IPS-15b (cell line): ENCODE measurements around the gene NTN4.
"Not testable (repeated sequence)": the region's sequence is repeated elsewhere in the genome, so short reads cannot be mapped to it uniquely, and the experiment has no call there.

Source experiments
- H3K27me3 ChIP-seq: one replicate; pipeline ENCODE4 v1.6.1; 2013; ENCODE audit warnings: low read length; ENCODE audit not compliant: control insufficient read depth, insufficient read depth
- H3K36me3 ChIP-seq: one replicate; pipeline ENCODE4 v1.6.1; 2013; ENCODE audit warnings: low read length; ENCODE audit not compliant: control insufficient read depth, insufficient read depth
- H3K4me1 ChIP-seq: one replicate; pipeline ENCODE4 v1.6.1; 2013; ENCODE audit warnings: mild to moderate bottlenecking, low read length; ENCODE audit not compliant: control insufficient read depth, insufficient read depth
- H3K4me3 ChIP-seq: one replicate; pipeline ENCODE4 v1.5.1; 2013; ENCODE audit warnings: low read depth, low read length
- H3K9ac ChIP-seq: one replicate; pipeline ENCODE4 v1.6.1; 2013; ENCODE audit warnings: low read depth, mild to moderate bottlenecking, low read length
- H3K9me3 ChIP-seq: one replicate; pipeline ENCODE4 v1.6.1; 2013; ENCODE audit warnings: mild to moderate bottlenecking, low read length; ENCODE audit not compliant: control insufficient read depth, insufficient read depth

NTN4 gene

DNA sequence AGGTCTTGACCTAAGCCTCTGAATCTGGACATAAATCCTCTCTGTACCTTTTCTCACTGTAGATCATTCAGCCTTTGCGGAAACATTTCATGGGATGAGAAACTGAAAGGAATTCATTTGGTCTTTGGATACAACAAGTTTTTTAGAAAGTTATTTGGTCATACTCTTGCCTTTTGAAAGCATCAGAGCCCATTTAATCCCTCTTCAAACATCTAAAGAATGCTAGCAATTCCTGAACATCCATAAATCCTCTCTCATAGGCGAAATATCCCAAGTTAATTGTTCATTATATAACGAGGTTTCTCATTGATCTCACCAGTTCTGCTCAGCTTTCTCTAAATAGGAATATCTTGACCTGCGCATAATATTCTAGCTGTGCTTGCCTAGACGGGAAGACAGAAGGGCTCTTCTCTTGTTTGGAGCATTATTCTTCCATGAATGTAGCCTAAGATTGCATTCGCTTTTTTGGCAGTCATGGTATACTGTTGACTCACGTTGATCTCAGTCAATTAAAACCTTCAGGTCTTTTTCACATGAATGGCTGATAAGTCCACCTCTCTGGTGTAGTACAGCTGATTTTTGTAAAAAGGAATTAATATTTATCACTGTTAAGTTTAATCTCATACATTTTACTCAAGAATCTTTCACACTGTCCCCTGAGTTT, 24.1 kb downstream of the NTN4 start:
- no peaks in the 10 kb centered on the region for H3K9me3 ChIP-seq
- no peaks in the 10 kb centered on the region for H3K27me3 ChIP-seq
- H3K36me3 ChIP-seq = no peaks in the 10 kb centered on the region
- peaks cover 14% of the 10 kb centered on the region for H3K4me1 ChIP-seq
- no peak overlapping the region for H3K4me3 ChIP-seq
- H3K9ac ChIP-seq = no peak overlapping the region

DNA sequence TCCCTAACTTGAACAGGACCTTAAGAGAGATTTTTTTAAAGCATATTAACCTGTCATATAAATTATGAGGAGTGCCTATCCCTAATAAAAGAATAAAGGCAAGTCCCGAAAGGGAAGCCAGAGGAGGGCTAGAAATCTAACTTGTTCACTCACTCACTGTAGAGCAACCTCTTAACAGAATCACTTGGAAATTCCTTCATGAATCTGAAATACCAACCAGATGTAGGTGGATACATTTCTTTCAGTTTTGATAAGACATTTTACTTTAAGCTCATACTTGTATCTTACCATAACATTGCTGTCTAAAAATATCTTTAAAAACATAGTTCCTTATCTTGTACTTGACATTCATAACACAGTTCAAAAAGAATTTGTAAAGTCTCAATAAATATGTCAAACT, 25.7 kb downstream of the NTN4 start:
- Histone ChIP-seq H3K36me3 (no peaks in the 10 kb centered on the region), H3K27me3 (no peaks in the 10 kb centered on the region), H3K4me3 (no peak overlapping the region), H3K9me3 (no peaks in the 10 kb centered on the region), H3K4me1 (peaks cover 14% of the 10 kb centered on the region), H3K9ac (no peak overlapping the region)

- Histone ChIP-seq H3K9ac (no peak overlapping the region), H3K4me1 (peaks cover 14% of the 10 kb centered on the region), H3K9me3 (no peaks in the 10 kb centered on the region), H3K27me3 (no peaks in the 10 kb centered on the region), H3K4me3 (no peak overlapping the region), H3K36me3 (no peaks in the 10 kb centered on the region)
Observed at GRCh38 chr12:95763809-95764253, 26.7 kb downstream of the NTN4 start.

- Histone ChIP-seq H3K27me3 (no peaks in the 10 kb centered on the region), H3K9me3 (no peaks in the 10 kb centered on the region), H3K4me1 (peaks cover 6% of the 10 kb centered on the region), H3K9ac (no peak overlapping the region), H3K4me3 (no peak overlapping the region), H3K36me3 (no peaks in the 10 kb centered on the region)
Observed at GRCh38 chr12:95762123-95762785, 28.3 kb downstream of the NTN4 start.

- H3K9me3 ChIP-seq = no peaks in the 10 kb centered on the region
- H3K4me3 ChIP-seq = no peak overlapping the region
- H3K4me1 ChIP-seq = peaks cover 11% of the 10 kb centered on the region
- H3K9ac ChIP-seq = no peak overlapping the region
- no peaks in the 10 kb centered on the region for H3K27me3 ChIP-seq
- no peaks in the 10 kb centered on the region for H3K36me3 ChIP-seq
Observed at GRCh38 chr12:95760371-95760770, 30.2 kb downstream of the NTN4 start.

- Histone ChIP-seq H3K9me3 (no peaks in the 10 kb centered on the region), H3K9ac (no peak overlapping the region), H3K36me3 (no peaks in the 10 kb centered on the region), H3K27me3 (no peaks in the 10 kb centered on the region), H3K4me1 (peaks cover 18% of the 10 kb centered on the region), H3K4me3 (no peak overlapping the region)
Observed at GRCh38 chr12:95759718-95760117, 30.8 kb downstream of the NTN4 start.

- no peak overlapping the region for H3K4me3 ChIP-seq
- H3K27me3 ChIP-seq = no peaks in the 10 kb centered on the region
- no peaks in the 10 kb centered on the region for H3K9me3 ChIP-seq
- no peak overlapping the region for H3K9ac ChIP-seq
- H3K4me1 ChIP-seq = peaks cover 18% of the 10 kb centered on the region
- no peaks in the 10 kb centered on the region for H3K36me3 ChIP-seq
Observed at GRCh38 chr12:95759039-95759438, 31.5 kb downstream of the NTN4 start.

DNA sequence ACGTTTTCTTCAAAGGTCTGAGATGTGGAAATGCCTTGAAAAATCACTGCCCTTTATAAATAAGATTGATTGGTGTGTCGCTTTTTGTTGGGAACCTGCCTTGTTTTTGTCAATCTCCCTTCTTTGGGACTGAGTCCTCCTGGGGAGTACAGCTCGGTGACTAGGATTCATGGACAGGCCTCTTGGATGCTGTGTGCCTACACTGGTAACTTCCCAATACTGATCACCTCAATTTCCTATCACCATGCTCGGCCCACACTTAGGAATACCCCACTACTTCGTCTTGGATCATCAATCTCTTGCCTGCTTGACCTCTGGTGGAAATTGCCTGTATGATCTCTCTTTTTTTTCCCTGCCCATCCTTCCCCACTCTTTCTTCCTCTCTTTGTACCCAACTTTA, 34.2 kb downstream of the NTN4 start:
- H3K9ac ChIP-seq = no peak overlapping the region
- peaks cover 13% of the 10 kb centered on the region for H3K4me1 ChIP-seq
- no peaks in the 10 kb centered on the region for H3K36me3 ChIP-seq
- H3K27me3 ChIP-seq = no peaks in the 10 kb centered on the region
- H3K4me3 ChIP-seq = no peak overlapping the region
- no peaks in the 10 kb centered on the region for H3K9me3 ChIP-seq

DNA sequence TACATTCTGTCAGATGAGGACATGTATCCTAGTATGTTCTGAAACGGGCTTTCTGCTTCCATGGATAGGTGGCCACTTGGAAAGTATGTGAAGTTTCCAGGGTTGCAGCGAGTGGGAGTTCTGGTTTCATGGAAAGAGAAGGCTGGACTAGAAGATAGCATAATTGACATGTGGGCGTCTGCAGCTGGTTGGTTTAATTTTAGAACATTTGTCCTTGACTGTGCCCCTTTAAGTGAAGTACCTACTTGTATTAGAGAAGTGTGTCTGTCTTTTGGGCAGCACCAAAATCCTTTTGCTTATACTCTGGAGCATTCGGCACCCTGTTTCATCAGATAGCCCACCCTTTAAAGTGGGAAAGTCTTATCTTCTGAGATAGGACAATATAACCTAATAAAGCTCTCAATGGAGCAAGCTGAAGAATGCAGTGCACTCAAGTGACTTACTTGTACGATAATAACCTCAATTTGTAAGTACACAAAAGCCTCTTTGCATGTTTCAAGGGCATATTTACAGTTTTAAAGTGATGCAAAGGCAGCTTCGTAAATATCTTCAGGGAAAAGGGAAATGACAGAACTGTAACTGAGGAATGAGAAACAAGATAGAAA, 35.2 kb downstream of the NTN4 start:
- no peak overlapping the region for H3K9ac ChIP-seq
- no peaks in the 10 kb centered on the region for H3K9me3 ChIP-seq
- no peak overlapping the region for H3K4me3 ChIP-seq
- peaks cover 13% of the 10 kb centered on the region for H3K4me1 ChIP-seq
- H3K27me3 ChIP-seq = no peaks in the 10 kb centered on the region
- no peaks in the 10 kb centered on the region for H3K36me3 ChIP-seq

- H3K36me3 ChIP-seq, H3K27me3 ChIP-seq, H3K9ac ChIP-seq, H3K9me3 ChIP-seq, H3K4me3 ChIP-seq, H3K4me1 ChIP-seq: not testable (repeated sequence)
Observed at GRCh38 chr12:95746062-95746461, 44.5 kb downstream of the NTN4 start.

DNA sequence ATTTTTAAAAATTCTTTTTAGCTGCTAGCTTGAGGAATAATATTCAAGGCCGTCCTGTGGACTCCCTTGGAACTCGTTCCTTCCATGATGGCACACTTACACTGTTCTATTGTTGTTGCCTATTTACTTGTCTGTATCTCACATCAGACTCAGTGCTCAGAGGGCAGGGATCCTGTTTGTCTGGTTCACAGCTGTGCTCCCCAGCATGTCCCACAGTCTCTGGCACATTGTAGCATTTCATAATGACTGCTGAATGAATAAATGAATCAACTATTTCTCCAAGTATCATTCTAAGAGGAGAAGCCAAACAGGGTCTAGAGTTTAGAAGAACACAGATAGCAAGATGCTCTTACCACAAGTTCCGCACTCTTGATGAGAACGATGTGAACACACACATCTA, 48.0 kb downstream of the NTN4 start:
- Histone ChIP-seq H3K4me3 (no peak overlapping the region), H3K9ac (no peak overlapping the region), H3K36me3 (peaks cover 5% of the 10 kb centered on the region), H3K9me3 (no peaks in the 10 kb centered on the region), H3K27me3 (no peaks in the 10 kb centered on the region), H3K4me1 (no peaks in the 10 kb centered on the region)

GRCh38 chr12:95741635-95742034, 48.9 kb downstream of the NTN4 start:
- no peaks in the 10 kb centered on the region for H3K27me3 ChIP-seq
- no peaks in the 10 kb centered on the region for H3K9me3 ChIP-seq
- peaks cover 5% of the 10 kb centered on the region for H3K36me3 ChIP-seq
- H3K4me1 ChIP-seq = no peaks in the 10 kb centered on the region
- no peak overlapping the region for H3K9ac ChIP-seq
- H3K4me3 ChIP-seq = no peak overlapping the region
